Neural progenitor cell (in vitro differentiated cells): ENCODE data around the gene B4GALNT3. TPM values are rescaled to one million over a fixed set of nuclear protein-coding genes. Genes with fewer than 3 reads are reported as not detected.

Experiments
- DNase-seq: peaks from one replicate; pipeline ENCODE4 v3.0.0-alpha.2; 2016; ENCODE audit warnings: low spot score
- H2AFZ ChIP-seq: fragments of 200-600 bp; sonication (generic); replicated peaks from 2 replicates; pipeline ENCODE4 v1.6.1; 2016; ENCODE audit warnings: antibody characterized with exemption
- H3F3A ChIP-seq: fragments of 200-600 bp; sonication (generic); 2 replicates; pipeline ENCODE4 v1.6.1; 2016; ENCODE audit warnings: antibody characterized with exemption, low read depth
- H3K27ac ChIP-seq: fragments of 200-600 bp; sonication (generic); 2 replicates; pipeline ENCODE4 v1.5.1; 2016; ENCODE audit warnings: mild to moderate bottlenecking
- H3K27me3 ChIP-seq: fragments of 200-600 bp; sonication (generic); 2 replicates; pipeline ENCODE4 v1.6.1; 2016; ENCODE audit warnings: mild to moderate bottlenecking, moderate library complexity
- H3K36me3 ChIP-seq: fragments of 200-600 bp; sonication (generic); 2 replicates; pipeline ENCODE4 v1.5.1; 2016
- H3K4me1 ChIP-seq: fragments of 200-600 bp; sonication (generic); 2 replicates; pipeline ENCODE4 v1.6.1; 2016; ENCODE audit warnings: mixed run types
- H3K4me2 ChIP-seq: fragments of 200-600 bp; sonication (generic); 2 replicates; pipeline ENCODE4 v1.6.1; 2016
- H3K4me3 ChIP-seq: fragments of 200-600 bp; sonication (generic); 2 replicates; pipeline ENCODE4 v1.5.1; 2016
- H3K79me2 ChIP-seq: fragments of 200-600 bp; sonication (generic); 2 replicates; pipeline ENCODE4 v1.6.1; 2016; ENCODE audit warnings: low read depth
- H3K9ac ChIP-seq: fragments of 200-600 bp; sonication (generic); 2 replicates; pipeline ENCODE4 v1.6.1; 2016
- H3K9me3 ChIP-seq: fragments of 200-600 bp; sonication (generic); 2 replicates; pipeline ENCODE4 v1.5.1; 2016; ENCODE audit warnings: low read depth
- H4K20me1 ChIP-seq: fragments of 200-600 bp; sonication (generic); 2 replicates; pipeline ENCODE4 v1.6.1; 2016; ENCODE audit warnings: low read depth
- H3K27ac Mint-ChIP-seq: 3 replicates; pipeline ENCODE4 v1.8.0; 2021; ENCODE audit warnings: mixed read lengths
- H3K27me3 Mint-ChIP-seq: 2 replicates; pipeline ENCODE4 v1.8.0; 2022; ENCODE audit warnings: low read depth, mild to moderate bottlenecking, inconsistent platforms, moderate library complexity, mixed read lengths; ENCODE audit not compliant: insufficient read depth
- H3K36me3 Mint-ChIP-seq: 3 replicates; pipeline ENCODE4 v1.8.0; 2021; ENCODE audit warnings: mixed read lengths
- H3K4me1 Mint-ChIP-seq: 3 replicates; pipeline ENCODE4 v1.8.0; 2021; ENCODE audit warnings: mixed read lengths
- H3K4me3 Mint-ChIP-seq: 3 replicates; pipeline ENCODE4 v1.8.0; 2021; ENCODE audit warnings: mild to moderate bottlenecking, moderate library complexity, mixed read lengths
- H3K9me3 Mint-ChIP-seq: 3 replicates; pipeline ENCODE4 v1.8.0; 2020; ENCODE audit warnings: mixed read lengths
- EZH2 ChIP-seq: fragments of 200-600 bp; sonication (generic); IDR thresholded peaks from 2 replicates; pipeline ENCODE4 v1.6.1; 2017; ENCODE audit warnings: antibody characterized with exemption, mild to moderate bottlenecking, moderate library complexity
- EZH2phosphoT487 ChIP-seq: fragments of 200-600 bp; sonication (generic); IDR thresholded peaks from 2 replicates; pipeline ENCODE4 v1.6.1; 2017; ENCODE audit warnings: antibody characterized with exemption
- total RNA-seq: library from RNA; depleted of rRNA; stranded (reverse); fragments of >200 nt; gene quantifications from 2 replicates; pipeline ENCODE4 v1.2.3, GENCODE V29; 2015; ENCODE audit warnings: low replicate concordance
- TF ChIP-seq, protein P1 (sequence below): fragments of 200-600 bp; sonication (generic); IDR thresholded peaks from 2 replicates; pipeline ENCODE4 v1.5.1; 2017; ENCODE audit warnings: antibody characterized with exemption, mild to moderate bottlenecking

Gene B4GALNT3
- total RNA-seq, 1 donor from 2014 or later: 29.0 TPM

DNA sequence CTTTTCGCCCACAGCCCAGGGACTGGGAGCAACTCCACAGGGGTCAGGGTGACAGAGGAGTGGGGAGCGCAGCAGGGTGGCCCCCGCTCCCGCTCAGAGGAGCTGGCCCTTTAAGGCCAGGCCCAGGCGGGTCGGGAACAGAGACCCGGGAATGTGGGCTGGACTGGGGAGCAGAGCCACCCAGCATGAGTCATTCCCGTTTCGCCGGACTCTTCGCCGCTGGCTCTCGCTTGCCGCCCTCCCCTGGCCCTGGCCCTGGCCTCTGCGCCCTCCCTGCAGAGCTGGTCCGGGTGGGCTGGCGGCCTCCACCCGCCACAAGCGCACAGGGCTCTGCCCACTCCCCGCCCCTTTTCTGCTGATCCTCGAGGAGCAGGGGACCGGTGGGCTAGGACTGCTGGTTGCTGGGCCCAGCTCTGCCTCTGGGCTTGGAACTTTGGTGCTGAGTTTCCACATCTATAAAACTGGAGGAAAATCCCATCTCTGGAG lies 110.7 kb downstream of the B4GALNT3 start:
- Histone ChIP-seq H3K9me3 (no peaks in the 10 kb centered on the region), H4K20me1 (no peaks in the 10 kb centered on the region), H3F3A (peaks cover 22% of the 10 kb centered on the region), H3K27me3 (peaks cover 5% of the 10 kb centered on the region), H3K4me2 (peak overlapping the region; percentile 76), H3K9ac (no peak overlapping the region), H2AFZ (peak overlapping the region; percentile 84), H3K4me3 (peak overlapping the region; percentile 56), H3K79me2 (no peaks in the 10 kb centered on the region), H3K4me1 (peaks cover 20% of the 10 kb centered on the region), H3K27ac (no peak overlapping the region), H3K36me3 (no peaks in the 10 kb centered on the region)
- Mint-ChIP-seq H3K9me3 (peaks cover 3% of the 10 kb centered on the region), H3K36me3 (peaks cover 2% of the 10 kb centered on the region), H3K27me3 (peaks cover 22% of the 10 kb centered on the region), H3K4me1 (peaks cover 10% of the 10 kb centered on the region), H3K27ac (no peak overlapping the region), H3K4me3 (peak overlapping the region; percentile 83)
- TF ChIP-seq EZH2 (no peak), EZH2phosphoT487 (no peak)
- TF ChIP-seq, protein P1, sequence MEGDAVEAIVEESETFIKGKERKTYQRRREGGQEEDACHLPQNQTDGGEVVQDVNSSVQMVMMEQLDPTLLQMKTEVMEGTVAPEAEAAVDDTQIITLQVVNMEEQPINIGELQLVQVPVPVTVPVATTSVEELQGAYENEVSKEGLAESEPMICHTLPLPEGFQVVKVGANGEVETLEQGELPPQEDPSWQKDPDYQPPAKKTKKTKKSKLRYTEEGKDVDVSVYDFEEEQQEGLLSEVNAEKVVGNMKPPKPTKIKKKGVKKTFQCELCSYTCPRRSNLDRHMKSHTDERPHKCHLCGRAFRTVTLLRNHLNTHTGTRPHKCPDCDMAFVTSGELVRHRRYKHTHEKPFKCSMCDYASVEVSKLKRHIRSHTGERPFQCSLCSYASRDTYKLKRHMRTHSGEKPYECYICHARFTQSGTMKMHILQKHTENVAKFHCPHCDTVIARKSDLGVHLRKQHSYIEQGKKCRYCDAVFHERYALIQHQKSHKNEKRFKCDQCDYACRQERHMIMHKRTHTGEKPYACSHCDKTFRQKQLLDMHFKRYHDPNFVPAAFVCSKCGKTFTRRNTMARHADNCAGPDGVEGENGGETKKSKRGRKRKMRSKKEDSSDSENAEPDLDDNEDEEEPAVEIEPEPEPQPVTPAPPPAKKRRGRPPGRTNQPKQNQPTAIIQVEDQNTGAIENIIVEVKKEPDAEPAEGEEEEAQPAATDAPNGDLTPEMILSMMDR: no peak
- DNase-seq: peak; percentile 70

DNA sequence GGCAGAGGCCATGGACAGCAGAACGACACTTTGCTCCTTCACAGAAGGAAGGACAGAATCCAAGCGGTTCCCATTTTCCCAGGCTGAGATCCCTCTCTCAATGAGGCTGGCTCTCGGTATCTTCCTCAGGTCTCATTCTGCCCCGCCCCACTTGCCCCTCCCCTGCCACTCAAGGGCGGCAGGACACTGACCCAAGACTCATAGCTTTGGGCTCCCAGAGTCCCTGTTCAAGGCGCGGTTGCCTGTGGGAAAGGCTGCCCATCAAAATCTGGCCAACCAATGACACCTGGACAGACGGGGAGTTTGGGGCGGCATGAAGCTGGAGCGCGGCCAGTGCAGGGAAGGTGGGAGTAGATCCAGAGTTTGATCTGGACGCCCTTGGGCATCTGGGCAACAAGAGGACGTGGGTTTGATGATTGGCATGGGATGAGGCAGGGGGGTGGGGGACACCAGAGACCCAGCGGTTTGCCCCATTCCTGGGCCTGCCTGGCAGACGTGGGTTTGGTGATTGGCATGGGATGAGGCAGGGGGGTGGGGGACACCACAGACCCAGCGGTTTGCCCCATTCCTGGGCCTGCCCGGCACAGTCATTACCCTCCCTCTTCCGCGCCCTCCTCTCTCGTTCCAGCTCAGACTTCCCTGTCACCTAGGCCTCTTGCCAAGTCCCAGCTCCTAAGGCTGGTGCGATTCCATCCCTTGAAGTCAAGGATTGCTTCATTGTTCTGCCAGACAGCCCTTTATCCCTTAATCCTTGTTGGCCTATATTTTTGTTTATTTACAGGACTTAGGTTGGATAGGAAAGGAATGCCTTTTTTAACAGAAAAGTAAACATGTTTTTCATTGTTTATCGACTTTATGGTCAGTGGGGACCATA lies 111.4 kb downstream of the B4GALNT3 start:
- Mint-ChIP-seq H3K27me3 (peaks cover 20% of the 10 kb centered on the region), H3K9me3 (peaks cover 4% of the 10 kb centered on the region), H3K27ac (peak overlapping the region; percentile 63), H3K4me3 (peak overlapping the region; percentile 78), H3K4me1 (peaks cover 11% of the 10 kb centered on the region), H3K36me3 (peaks cover 2% of the 10 kb centered on the region)
- no peaks in the 10 kb centered on the region for H4K20me1 ChIP-seq
- H3K79me2 ChIP-seq: no peaks in the 10 kb centered on the region
- H3K9me3 ChIP-seq: no peaks in the 10 kb centered on the region
- peaks cover 23% of the 10 kb centered on the region for H3K4me1 ChIP-seq
- no peaks in the 10 kb centered on the region for H3K36me3 ChIP-seq
- peak overlapping the region; percentile 56 for H3K4me3 ChIP-seq
- no peak overlapping the region for H3K27ac ChIP-seq
- H3K9ac ChIP-seq: no peak overlapping the region
- peaks cover 5% of the 10 kb centered on the region for H3K27me3 ChIP-seq
- TF ChIP-seq EZH2 (no peak), EZH2phosphoT487 (no peak)
- TF ChIP-seq, protein P1: no peak
- peaks cover 27% of the 10 kb centered on the region for H3F3A ChIP-seq
- DNase-seq: peak; percentile 47
- H2AFZ ChIP-seq: peak overlapping the region; percentile 84
- peak overlapping the region; percentile 76 for H3K4me2 ChIP-seq

DNA sequence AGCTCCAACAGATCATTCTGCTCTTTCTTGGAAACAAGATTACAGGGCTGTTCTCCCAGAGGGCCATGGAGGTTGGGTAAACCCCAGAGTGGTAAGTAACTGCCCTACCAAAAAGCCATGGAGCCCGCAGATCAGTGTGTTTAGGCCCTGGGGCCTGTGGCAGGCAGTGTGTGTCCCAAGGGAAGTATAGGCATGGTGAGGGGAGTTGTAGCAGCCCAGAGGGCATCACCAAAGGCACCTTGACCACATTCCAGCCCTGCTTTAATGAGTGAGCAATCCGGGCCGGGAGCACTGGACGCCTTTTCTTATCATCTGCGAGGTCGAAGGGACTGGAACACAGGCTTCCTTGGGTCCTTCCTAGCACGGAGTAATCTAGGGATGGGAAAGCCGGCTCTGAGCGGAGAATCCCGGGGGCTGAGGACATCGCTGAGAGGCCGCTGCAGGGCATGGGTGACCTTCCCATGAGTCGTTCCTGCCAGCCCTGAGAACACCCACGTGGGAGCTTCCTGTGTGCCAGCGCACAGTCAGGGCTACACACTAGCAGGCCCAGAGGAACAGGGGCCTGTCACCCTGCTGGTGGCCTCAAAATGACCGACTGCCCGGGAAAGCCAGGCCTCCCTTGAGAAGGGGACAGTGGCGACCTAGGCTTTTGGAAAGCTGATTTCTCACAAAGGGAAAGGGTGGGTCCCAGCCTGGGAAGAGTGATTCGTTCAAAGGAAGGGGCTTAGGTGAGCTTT lies 112.2 kb downstream of the B4GALNT3 start:
- peak overlapping the region; percentile 78 for H3K4me3 Mint-ChIP-seq
- Histone ChIP-seq H3K4me2 (peak overlapping the region; percentile 76), H2AFZ (no peak overlapping the region)

More for the DNA sequence above, 112.2 kb downstream of the B4GALNT3 start:
- H3K27ac ChIP-seq: no peak overlapping the region
- no peaks in the 10 kb centered on the region for H4K20me1 ChIP-seq
- no peaks in the 10 kb centered on the region for H3K9me3 ChIP-seq
- peaks cover 13% of the 10 kb centered on the region for H3K27me3 ChIP-seq
- peaks cover 4% of the 10 kb centered on the region for H3K9me3 Mint-ChIP-seq
- peaks cover 14% of the 10 kb centered on the region for H3K4me1 Mint-ChIP-seq
- H3K36me3 ChIP-seq: no peaks in the 10 kb centered on the region
- peaks cover 28% of the 10 kb centered on the region for H3K4me1 ChIP-seq
- peak overlapping the region; percentile 63 for H3K27ac Mint-ChIP-seq
- no peak for TF ChIP-seq EZH2phosphoT487
- TF ChIP-seq, protein P1: no peak
- TF ChIP-seq EZH2: no peak
- H3K27me3 Mint-ChIP-seq: peaks cover 19% of the 10 kb centered on the region
- no peak for DNase-seq
- peaks cover 2% of the 10 kb centered on the region for H3K36me3 Mint-ChIP-seq
- no peak overlapping the region for H3K4me3 ChIP-seq
- no peaks in the 10 kb centered on the region for H3K79me2 ChIP-seq
- H3K9ac ChIP-seq: no peak overlapping the region
- H3F3A ChIP-seq: peaks cover 27% of the 10 kb centered on the region
